Fibroblast of lung (primary cell): ENCODE data around the gene TFAM.

Experiments
- CTCF ChIP-seq, 2 donors: IDR thresholded peaks in 1 of 2; conservative IDR thresholded peaks in 1 of 2; 1 replicate in 1 of 2; 2 replicates in 1 of 2; pipeline ENCODE4 v1.5.1; 2011 to 2012; ENCODE audit warnings: low read length in 2 of 2, control low read depth in 1 of 2, inconsistent platforms in 1 of 2, low read depth in 1 of 2, mild to moderate bottlenecking in 1 of 2
- EZH2 ChIP-seq: IDR thresholded peaks from 2 replicates; pipeline ENCODE4 v1.5.1; 2012; ENCODE audit warnings: low read length, control low read depth, mild to moderate bottlenecking; ENCODE audit errors: missing control alignments

GRCh38 chr10:58444876-58445275, 59.7 kb downstream of the TFAM start:
- TF ChIP-seq CTCF (conservative IDR thresholded peaks at IDR 0.05 in 1 of 2, IDR thresholded peaks at IDR 0.05 in 1 of 2; ENCODE audit: low read depth in 1 of 2, low read length in 2 of 2): no peak
- no peak for TF ChIP-seq EZH2
